Natural killer cell (primary cell): ENCODE measurements around the gene HEY2. TPM values are rescaled to one million over a fixed set of nuclear protein-coding genes. Genes with fewer than 3 reads are reported as not detected.
"Not testable (repeated sequence)": the region's sequence is repeated elsewhere in the genome, so short reads cannot be mapped to it uniquely, and the experiment has no call there.

Experiments used
- ATAC-seq, 3 donors: fragments of 150-1000 bp in 2 of 3; fragments of 200-7000 bp in 1 of 3; cut with Tn5 transposase; 1 replicate in 1 of 3; 2 replicates in 2 of 3; pipeline ENCODE4 v1.10.0; 2021; ENCODE audit warnings: mild to moderate bottlenecking in 2 of 3, moderate library complexity in 2 of 3
- DNase-seq, 2 donors: peaks; one replicate each; pipeline versions ENCODE4 v3.0.0 to v3.0.0-alpha.2; 2013 to 2021; ENCODE audit warnings: mixed read lengths in 1 of 2
- H3K27ac ChIP-seq: one replicate; pipeline ENCODE4 v1.5.1; 2013; ENCODE audit warnings: mild to moderate bottlenecking, low read length
- H3K27me3 ChIP-seq: one replicate; pipeline ENCODE4 v1.6.1; 2013; ENCODE audit warnings: low read length; ENCODE audit not compliant: control insufficient read depth, insufficient read depth
- H3K36me3 ChIP-seq: one replicate; pipeline ENCODE4 v1.6.1; 2013; ENCODE audit warnings: low read length; ENCODE audit not compliant: control insufficient read depth, insufficient read depth
- H3K4me1 ChIP-seq: one replicate; pipeline ENCODE4 v1.6.1; 2013; ENCODE audit warnings: low read length; ENCODE audit not compliant: control insufficient read depth, insufficient read depth
- H3K4me3 ChIP-seq: one replicate; pipeline ENCODE4 v1.5.1; 2013; ENCODE audit warnings: low read length
- H3K9me3 ChIP-seq: one replicate; pipeline ENCODE4 v1.6.1; 2013; ENCODE audit warnings: low read length; ENCODE audit not compliant: control insufficient read depth, insufficient read depth
- H3K27ac Mint-ChIP-seq, 2 donors: one replicate each; pipeline ENCODE4 v1.8.0; 2022; ENCODE audit warnings: mild to moderate bottlenecking in 2 of 2, mixed read lengths in 2 of 2, moderate library complexity in 1 of 2
- H3K27me3 Mint-ChIP-seq, 2 donors: one replicate each; pipeline ENCODE4 v1.8.0; 2022; ENCODE audit warnings: low read depth in 2 of 2, mixed read lengths in 2 of 2
- H3K36me3 Mint-ChIP-seq: one replicate; pipeline ENCODE4 v1.8.0; 2022; ENCODE audit warnings: mixed read lengths
- H3K4me1 Mint-ChIP-seq, 2 donors: one replicate each; pipeline ENCODE4 v1.8.0; 2022; ENCODE audit warnings: mixed read lengths in 2 of 2
- H3K4me3 Mint-ChIP-seq: one replicate; pipeline ENCODE4 v1.8.0; 2022; ENCODE audit warnings: mild to moderate bottlenecking, moderate library complexity, mixed read lengths
- H3K9me3 Mint-ChIP-seq, 2 donors: one replicate each; pipeline ENCODE4 v1.8.0; 2022; ENCODE audit warnings: mixed read lengths in 2 of 2
- CTCF ChIP-seq: fragments of 200-600 bp; IDR thresholded peaks from one replicate; pipeline ENCODE4 v1.8.0; 2022; ENCODE audit warnings: antibody characterized with exemption
- WGBS: methylation state at CpG from one replicate; pipeline ENCODE4 v1.1.7; 2013; ENCODE audit warnings: missing lambda C conversion rate; ENCODE audit not compliant: insufficient coverage; 5-methylcytosine and 5-hydroxymethylcytosine counted together
- intact Hi-C: fragments of 100-400 bp; cut with micrococcal nuclease; formaldehyde crosslinking; loops from one replicate; pipeline ENCODE4 v1.14.2; 2022
- total RNA-seq, 4 donors: library from RNA; stranded (reverse); fragments of 120-200 nt in 1 of 4; gene quantifications; one replicate each; pipeline versions ENCODE4 v1.2.3 to v1.2.4, GENCODE V29; 2013 to 2022

Gene HEY2
- total RNA-seq, 3 donors from 2014 or later (not counting 1 experiment from before 2014, with no cell fraction given), result 0.66 to 0.93 (median 0.73) TPM

DNA sequence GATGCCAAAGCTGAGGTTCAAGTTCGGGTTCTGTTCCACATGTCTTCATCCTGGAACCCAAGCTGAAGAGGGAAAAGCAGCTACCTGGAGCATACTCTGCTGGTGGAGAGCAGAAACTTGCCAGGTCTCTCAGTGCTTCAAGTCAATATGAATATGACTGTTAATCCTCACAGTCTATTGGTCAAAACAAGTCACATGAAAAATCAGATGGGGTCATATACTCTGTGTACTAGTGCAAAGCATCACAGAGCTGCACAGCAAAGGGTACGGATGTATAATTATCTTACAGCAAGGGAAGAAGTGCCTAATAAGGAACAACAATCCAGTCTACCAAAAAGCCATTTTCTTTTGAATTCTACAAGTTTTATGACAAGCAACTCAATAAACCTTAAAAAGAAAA is 53.0 kb downstream of the HEY2 start:
- Mint-ChIP-seq H3K4me3 (no peak overlapping the region), H3K36me3 (no peaks in the 10 kb centered on the region), H3K4me1 (peaks cover 53 to 55% of the 10 kb centered on the region in 2 donors), H3K9me3 (no peaks in the 10 kb centered on the region), H3K27ac (peak overlapping the region; percentile 62 to 65), H3K27me3 (no peaks in the 10 kb centered on the region)
- Histone ChIP-seq H3K4me3 (no peak overlapping the region), H3K9me3 (no peaks in the 10 kb centered on the region), H3K27me3 (no peaks in the 10 kb centered on the region), H3K36me3 (peaks cover 10% of the 10 kb centered on the region), H3K27ac (no peak overlapping the region), H3K4me1 (peaks cover 3% of the 10 kb centered on the region)
- intact Hi-C loops, result no loop called here
- TF ChIP-seq CTCF, result no peak
- DNase-seq (no peak), ATAC-seq (no peak)
- WGBS, result 97% methylated on average over 2 of the region's 2 CpGs

DNA sequence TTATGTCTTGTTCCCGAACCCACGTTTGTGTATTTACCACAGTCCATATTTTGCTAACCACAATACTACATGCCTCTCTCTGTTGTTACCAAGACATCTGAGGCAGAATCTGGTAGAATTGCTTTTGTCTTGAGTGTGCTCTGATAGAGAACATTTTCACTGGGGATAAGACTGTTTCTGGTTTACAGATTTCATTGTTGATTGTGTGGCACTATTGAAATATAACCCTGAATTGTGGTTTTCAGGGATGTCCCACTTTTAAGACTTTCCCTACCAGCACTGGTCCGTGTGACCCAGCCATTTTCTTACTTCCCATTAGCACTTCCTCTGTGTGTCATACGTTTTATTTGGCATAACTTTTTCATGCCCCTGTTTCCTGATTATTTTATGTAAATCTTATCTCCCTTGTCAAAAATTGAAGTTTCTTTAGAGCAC is 53.5 kb downstream of the HEY2 start:
- peaks cover 8% of the 10 kb centered on the region for H3K36me3 ChIP-seq
- H3K4me1 Mint-ChIP-seq, result peaks cover 53 to 55% of the 10 kb centered on the region in 2 donors
- TF ChIP-seq CTCF, result no peak
- no peak overlapping the region for H3K4me3 Mint-ChIP-seq
- no peaks in the 10 kb centered on the region for H3K9me3 ChIP-seq
- WGBS, result 2% methylated on average over 4 of the region's 4 CpGs
- H3K4me1 ChIP-seq, result peaks cover 4% of the 10 kb centered on the region
- no peak for DNase-seq
- peak overlapping the region; percentile 62 to 65 for H3K27ac Mint-ChIP-seq
- no peaks in the 10 kb centered on the region for H3K36me3 Mint-ChIP-seq
- intact Hi-C loops, result no loop called here
- no peaks in the 10 kb centered on the region for H3K27me3 ChIP-seq
- H3K27ac ChIP-seq, result peak overlapping the region; percentile 49
- no peak overlapping the region for H3K4me3 ChIP-seq
- no peaks in the 10 kb centered on the region for H3K9me3 Mint-ChIP-seq
- no peaks in the 10 kb centered on the region for H3K27me3 Mint-ChIP-seq
- ATAC-seq, result peak in 2 of 3 donors; percentile 29 to 32

DNA sequence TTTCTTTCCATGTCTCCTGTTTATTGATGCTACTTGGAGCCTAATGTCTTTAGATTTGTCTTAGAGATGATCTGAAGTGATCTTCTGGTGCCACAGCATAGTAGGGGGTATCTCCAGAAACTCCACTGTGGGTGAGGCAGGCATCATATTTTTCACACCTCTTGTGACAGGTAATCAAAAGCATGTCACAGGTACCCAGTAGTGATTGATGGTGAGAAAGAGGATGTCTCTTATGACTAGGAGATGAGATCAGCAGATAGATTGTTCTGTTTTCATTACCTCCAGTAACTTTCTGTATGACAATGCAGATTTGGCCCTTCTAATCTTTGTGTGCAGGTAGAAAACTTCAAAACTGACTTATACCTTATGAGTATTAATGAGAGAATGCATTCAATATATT is 54.8 kb downstream of the HEY2 start:
- Histone ChIP-seq H3K4me1 (peaks cover 7% of the 10 kb centered on the region), H3K27me3 (no peaks in the 10 kb centered on the region), H3K4me3 (no peak overlapping the region), H3K36me3 (peaks cover 3% of the 10 kb centered on the region), H3K27ac (no peak overlapping the region), H3K9me3 (no peaks in the 10 kb centered on the region)
- DNase-seq, result peak in 1 of 2 donors; percentile 42
- H3K4me1 Mint-ChIP-seq, result peaks cover 55 to 58% of the 10 kb centered on the region in 2 donors
- H3K36me3 Mint-ChIP-seq, result no peaks in the 10 kb centered on the region
- H3K9me3 Mint-ChIP-seq, result no peaks in the 10 kb centered on the region
- peak in 2 of 3 donors; percentile 32 to 47 for ATAC-seq
- H3K27me3 Mint-ChIP-seq, result no peaks in the 10 kb centered on the region
- no peak overlapping the region for H3K4me3 Mint-ChIP-seq
- TF ChIP-seq CTCF, result no peak
- intact Hi-C loops, result no loop called here
- H3K27ac Mint-ChIP-seq, result peak overlapping the region; percentile 42 to 65

DNA sequence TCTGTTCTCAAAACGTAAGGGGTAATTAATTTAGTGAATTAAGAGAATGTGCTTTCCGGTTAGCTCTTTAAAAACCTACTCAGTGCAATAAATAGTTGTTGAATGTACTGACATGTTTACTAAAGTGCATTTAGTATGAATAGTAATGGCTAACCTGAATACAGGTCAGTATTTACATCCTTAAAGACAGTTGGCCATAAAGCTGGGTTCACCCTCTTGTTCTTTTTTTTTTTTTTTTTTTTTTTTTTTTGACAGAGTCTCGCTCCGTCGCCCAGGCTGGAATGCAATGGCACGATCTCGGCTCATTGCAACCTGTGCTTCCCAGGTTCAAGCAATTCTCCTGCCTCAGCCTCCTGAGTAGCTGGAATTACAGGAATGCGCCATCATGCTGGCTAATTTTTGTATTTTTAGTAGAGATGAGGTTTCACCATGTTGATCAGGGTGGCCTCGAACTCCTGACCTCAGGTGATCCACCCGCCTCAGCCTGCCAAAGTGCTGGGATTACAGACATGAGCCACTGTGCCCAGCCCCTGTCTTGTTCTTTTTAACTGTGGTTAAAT is 55.5 kb downstream of the HEY2 start:
- H3K27ac Mint-ChIP-seq, H3K27ac ChIP-seq, ATAC-seq, DNase-seq, H3K36me3 ChIP-seq, H3K4me3 ChIP-seq, H3K9me3 Mint-ChIP-seq, H3K27me3 ChIP-seq, H3K4me3 Mint-ChIP-seq, H3K4me1 ChIP-seq, H3K36me3 Mint-ChIP-seq, H3K27me3 Mint-ChIP-seq, intact Hi-C loops, H3K9me3 ChIP-seq: not testable (repeated sequence)
- peaks cover 55 to 61% of the 10 kb centered on the region in 2 donors for H3K4me1 Mint-ChIP-seq
- WGBS, result 94% methylated on average over 9 of the region's 10 CpGs
